ENCODE data around the gene ZNF568.
A peak's percentile ranks its signal among the peaks of the same experiment; 100 is the strongest.

The ZNF568 gene

DNA sequence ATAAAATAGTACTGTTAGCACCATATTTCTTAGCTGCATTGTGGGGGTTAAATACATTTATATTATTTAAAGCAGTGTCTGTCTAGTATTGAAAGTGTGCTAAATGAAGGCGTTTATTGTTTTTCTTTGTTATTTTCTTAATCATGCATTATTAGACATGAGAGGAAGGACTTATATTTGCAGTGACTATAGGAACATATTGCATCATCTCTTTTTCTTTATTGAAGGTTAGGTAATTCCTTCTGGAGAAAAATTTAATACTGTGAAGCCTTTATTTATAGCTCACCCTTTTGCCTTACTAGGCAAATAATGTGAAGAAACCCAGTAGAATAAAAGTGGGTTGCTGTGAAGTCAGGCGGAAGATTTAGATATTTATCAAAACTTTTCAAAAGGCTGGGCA lies 83.2 kb downstream of the ZNF568 start:
- no peak for DNase-seq (ENCODE audit: low spot score)

DNA sequence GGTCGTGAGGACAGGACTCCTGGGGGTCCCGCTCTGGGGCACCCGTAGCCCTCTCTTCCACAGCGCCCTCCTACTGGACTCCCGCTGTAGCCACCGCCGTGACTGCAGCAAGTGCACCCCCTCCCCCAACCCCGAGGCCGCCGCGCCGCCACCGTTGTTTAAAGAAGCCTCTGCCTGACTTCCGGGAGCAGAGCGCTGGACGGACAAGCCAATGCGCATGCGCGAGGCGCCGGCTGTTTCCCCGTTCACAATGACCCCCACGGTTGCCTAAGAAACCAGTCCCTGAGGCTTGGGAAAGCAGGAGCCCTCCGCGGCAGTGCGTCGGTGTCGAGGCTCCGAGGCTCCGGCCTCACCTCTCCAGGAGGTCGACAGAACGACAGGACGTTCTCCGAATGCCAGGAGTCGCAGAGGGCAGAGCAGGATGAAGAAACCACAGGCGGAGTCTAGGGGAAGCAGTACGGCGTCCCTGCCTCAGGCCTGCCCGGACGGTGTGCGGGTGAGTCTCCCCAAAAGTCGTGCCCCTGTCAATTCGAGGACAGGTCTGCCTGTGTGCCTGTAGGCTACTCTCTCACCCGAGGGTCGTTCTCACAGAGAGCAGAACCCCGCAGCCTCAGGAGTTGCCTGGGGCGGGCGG lies 91.6 kb downstream of the ZNF568 start:
- DNase-seq (ENCODE audit: low spot score), result peak; percentile 10

DNA sequence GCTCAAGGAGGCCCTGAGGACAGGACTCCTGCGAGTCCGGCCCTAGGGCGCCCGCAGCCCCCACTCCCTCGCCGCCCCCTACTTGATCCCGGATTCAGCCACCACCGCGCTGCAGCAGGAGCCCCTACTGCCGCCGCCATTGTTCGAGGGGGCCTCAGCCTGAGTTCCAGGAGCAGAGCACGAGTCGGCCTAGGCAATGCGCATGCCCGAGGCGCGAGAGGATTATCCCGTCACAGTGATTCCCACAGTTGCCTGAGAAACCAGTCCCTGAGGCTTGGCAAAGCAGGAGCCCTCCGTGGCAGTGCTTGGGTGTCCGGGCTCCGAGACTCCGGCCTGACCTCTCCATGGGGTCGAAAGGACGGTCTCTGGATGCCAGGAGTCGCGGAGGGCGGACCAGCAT lies 93.7 kb downstream of the ZNF568 start:
- no peak for DNase-seq (ENCODE audit: low spot score)

DNA sequence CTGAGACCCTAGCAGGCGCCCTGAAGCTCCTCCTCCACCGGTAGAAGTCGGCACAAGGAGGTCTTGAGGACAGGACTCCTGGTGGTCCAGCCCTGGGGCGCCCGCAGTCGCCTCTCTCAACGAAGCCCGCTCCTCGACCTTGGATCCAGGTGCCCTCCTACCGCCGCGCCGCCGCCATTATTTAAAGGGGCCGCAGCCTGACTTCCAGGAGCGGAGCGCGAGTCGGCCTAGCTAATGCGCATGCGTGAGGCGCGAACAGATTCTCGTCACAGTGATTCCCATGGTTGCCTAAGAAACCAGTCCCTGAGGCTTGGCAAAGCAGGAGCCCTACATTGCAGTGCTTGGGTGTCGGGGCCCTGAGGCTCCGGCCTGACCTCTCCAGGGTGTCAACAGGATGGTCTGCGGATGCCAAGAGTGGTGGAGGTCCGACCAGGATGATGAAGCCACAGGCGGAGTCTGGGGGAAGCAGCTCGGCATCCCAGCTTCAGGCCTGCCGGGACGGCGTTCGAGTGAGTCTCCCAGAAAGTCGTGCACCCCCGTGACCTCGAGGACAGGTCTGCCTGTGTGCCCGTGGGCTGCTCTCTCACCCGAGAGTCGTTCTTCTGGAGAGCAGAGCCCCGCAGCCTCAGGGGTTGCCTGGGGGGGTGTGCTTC lies 96.1 kb downstream of the ZNF568 start:
- DNase-seq (ENCODE audit: low spot score), result no peak

DNA sequence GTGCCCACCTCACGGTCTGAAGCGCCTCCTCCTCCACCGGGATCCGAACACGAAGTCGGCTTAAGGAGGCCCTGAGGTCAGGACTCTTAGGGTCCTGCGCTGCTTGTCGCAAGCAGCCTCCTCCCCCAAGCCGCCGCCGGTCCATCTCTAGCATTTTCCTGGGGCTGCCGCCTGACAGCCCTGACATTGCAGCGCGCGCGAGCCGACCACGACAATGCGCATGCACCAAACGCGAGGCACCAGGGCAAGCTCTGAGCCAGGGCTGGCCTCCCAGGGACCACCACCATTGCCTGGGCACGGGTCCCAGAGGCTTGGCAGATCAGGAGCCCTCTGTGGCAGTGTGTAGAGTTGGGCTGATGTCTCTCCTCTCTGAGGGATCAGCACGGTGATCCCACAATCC lies 98.3 kb downstream of the ZNF568 start:
- DNase-seq (ENCODE audit: low spot score), result no peak

DNA sequence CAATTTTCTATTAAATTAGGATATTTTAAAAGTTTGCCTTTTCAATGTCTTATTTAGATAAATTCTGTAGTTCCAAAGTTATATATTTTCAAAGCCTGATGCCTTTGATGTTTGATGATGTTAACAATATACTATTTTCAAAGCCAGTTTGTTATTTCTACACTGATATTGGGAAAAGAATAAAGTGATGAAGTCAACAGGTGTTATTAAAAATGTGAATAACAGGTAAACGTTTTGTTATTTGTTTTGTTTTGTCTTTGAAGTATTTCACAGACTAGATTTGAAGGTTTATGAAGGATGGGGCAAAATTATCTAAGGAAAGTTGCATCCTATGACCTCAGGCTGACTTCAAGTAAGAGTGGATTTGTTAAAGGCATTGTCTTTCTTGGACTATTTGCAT lies 129.0 kb downstream of the ZNF568 start:
- no peak for DNase-seq (ENCODE audit: low spot score)

Data from kidney capillary endothelial cell (primary cell).